ENCODE measurements around the gene PLCH1. TPM values are rescaled to one million over a fixed set of nuclear protein-coding genes. Genes with fewer than 3 reads are reported as not detected.

The PLCH1 gene
- total RNA-seq, 5 donors from 2014 or later (not counting 1 experiment from before 2014, with no cell fraction given) = 0.06 to 0.12 (median 0.09) TPM; not detected in 1

DNA sequence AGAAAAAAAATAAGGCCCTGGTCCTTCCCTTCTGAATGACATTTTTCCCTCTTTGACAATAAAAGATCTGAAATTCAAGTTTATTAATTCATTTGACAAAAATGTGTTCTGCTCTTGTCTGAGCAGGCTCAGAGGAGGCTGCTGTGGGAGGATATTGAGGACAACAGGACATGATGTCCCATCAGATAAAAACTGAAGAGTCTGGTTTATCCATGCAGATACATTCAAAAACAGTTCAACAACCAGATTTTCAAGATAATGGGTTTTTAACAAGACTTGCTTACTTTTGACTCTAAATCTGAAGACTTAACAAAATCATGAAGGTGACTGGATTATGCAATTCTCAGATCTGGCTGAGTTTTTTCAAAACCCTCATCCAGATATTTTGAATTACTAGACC is 414.5 kb downstream of the PLCH1 start:
- DNase-seq (no peak), ATAC-seq (replicated peaks in 1 of 4) (no peak)
- POLR2A ChIA-PET = no interaction called here
- H3K27ac Mint-ChIP-seq = no peak overlapping the region
- H3K9me3 ChIP-seq = no peaks in the 10 kb centered on the region
- CTCF ChIA-PET = no interaction called here
- H3K9me3 Mint-ChIP-seq = no peaks in the 10 kb centered on the region
- H3K27me3 ChIP-seq (replicated peaks in 1 of 2; ENCODE audit: control insufficient read depth in 2 of 2, extremely low read depth in 1 of 2, insufficient read depth in 2 of 2, low read length in 1 of 2) = no peaks in the 10 kb centered on the region
- no peaks in the 10 kb centered on the region for H3K36me3 Mint-ChIP-seq
- peaks cover 3 to 14% (median 11%) of the 10 kb centered on the region in 3 donors for H3K4me1 Mint-ChIP-seq
- H3K4me3 Mint-ChIP-seq = no peak overlapping the region
- H3K27ac ChIP-seq (ENCODE audit: low read length) = no peak overlapping the region
- no peaks in the 10 kb centered on the region for H3K27me3 Mint-ChIP-seq
- no peak overlapping the region for H3K4me3 ChIP-seq (ENCODE audit: control insufficient read depth in 1 of 2, extremely low read depth in 1 of 2, low read length in 1 of 2)
- H3K36me3 ChIP-seq (ENCODE audit: control insufficient read depth in 2 of 2, extremely low read depth in 1 of 2, insufficient read depth in 1 of 2, low read length in 1 of 2) = no peaks in the 10 kb centered on the region
- peaks cover 0 to 2% of the 10 kb centered on the region in 2 experiments for H3K4me1 ChIP-seq (ENCODE audit: control insufficient read depth in 1 of 2, extremely low read depth in 1 of 2, insufficient read depth in 2 of 2, low read length in 2 of 2)

DNA sequence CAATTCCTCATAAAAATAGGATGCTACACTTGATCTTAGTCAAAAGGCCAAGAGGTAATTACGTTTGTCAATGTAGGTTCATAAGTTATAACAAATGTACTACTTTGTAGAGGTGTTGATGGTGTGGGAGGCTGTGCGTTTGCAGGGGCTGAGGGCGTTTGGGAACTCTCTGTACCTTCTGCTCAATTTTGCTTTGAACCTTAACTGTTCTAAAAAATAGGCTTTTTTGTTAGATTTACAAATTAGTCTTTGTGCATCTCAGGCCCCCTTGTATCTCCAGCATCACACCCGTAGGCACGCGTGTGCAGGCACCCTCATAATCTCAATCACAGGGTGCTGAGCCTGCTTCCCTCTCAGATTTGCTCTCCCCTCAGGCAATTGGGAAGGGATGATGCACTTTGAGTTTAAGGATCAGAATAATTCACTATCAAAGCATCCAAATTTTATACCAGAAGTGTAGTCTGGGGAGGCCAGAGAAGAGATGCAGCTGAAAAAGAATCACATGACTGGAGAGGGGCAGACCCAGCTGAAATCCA is 415.3 kb downstream of the PLCH1 start:
- no peaks in the 10 kb centered on the region for H3K27me3 Mint-ChIP-seq
- Histone ChIP-seq H3K4me1 (ENCODE audit: control insufficient read depth in 1 of 2, extremely low read depth in 1 of 2, insufficient read depth in 2 of 2, low read length in 2 of 2) (no peaks in the 10 kb centered on the region), H3K36me3 (ENCODE audit: control insufficient read depth in 2 of 2, extremely low read depth in 1 of 2, insufficient read depth in 1 of 2, low read length in 1 of 2) (no peaks in the 10 kb centered on the region), H3K27ac (ENCODE audit: low read length) (no peak overlapping the region), H3K27me3 (replicated peaks in 1 of 2; ENCODE audit: control insufficient read depth in 2 of 2, extremely low read depth in 1 of 2, insufficient read depth in 2 of 2, low read length in 1 of 2) (no peaks in the 10 kb centered on the region), H3K9me3 (no peaks in the 10 kb centered on the region), H3K4me3 (ENCODE audit: control insufficient read depth in 1 of 2, extremely low read depth in 1 of 2, low read length in 1 of 2) (no peak overlapping the region)
- H3K9me3 Mint-ChIP-seq = no peaks in the 10 kb centered on the region
- no peak for DNase-seq
- no peak overlapping the region for H3K27ac Mint-ChIP-seq
- no peak for ATAC-seq (replicated peaks in 1 of 4)
- no peak overlapping the region for H3K4me3 Mint-ChIP-seq
- POLR2A ChIA-PET = no interaction called here
- CTCF ChIA-PET = no interaction called here
- 55% methylated on average over 2 of the region's 6 CpGs for WGBS (ENCODE audit: insufficient coverage)
- H3K4me1 Mint-ChIP-seq = peaks cover 0 to 7% (median 3%) of the 10 kb centered on the region in 3 donors
- no peaks in the 10 kb centered on the region for H3K36me3 Mint-ChIP-seq

DNA sequence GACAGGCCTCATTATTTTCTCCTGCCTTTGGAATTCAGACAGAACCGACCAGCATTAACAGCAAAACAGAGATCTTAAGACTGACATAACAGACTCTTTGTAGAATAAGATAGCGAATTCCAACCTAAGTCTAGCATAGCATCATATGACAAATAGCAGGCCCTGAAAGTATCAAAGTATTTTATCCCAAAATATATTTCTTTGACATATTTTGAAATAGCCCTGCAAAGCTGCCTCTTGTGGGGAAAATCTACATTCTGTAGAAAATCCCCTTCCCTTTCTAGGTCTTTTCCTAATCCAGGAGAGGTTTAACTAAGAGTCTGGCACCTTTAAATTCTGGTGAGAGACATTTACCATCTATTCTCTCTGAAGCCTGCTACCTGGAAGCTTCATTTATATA is 417.0 kb downstream of the PLCH1 start:
- no peak overlapping the region for H3K4me3 Mint-ChIP-seq

DNA sequence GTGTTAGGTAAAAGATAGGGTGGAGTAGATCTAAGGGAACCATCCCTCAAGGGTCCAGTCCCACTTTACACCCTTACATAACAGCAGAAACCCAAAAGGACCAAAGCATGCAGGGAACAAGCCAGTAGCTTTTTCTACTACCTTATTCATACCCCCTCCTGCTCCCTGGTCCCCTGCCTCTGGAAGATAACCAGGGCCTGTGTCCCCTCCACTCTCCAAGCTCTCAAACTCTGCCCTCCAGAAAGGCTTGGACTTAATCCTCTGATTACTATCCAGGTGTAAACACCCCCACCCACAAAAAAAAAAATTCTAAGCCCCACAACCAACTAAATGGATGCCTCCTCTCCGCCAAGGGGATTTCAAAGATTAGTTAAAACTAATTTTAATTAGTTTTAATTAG is 417.4 kb downstream of the PLCH1 start:
- no peak for ATAC-seq (replicated peaks in 1 of 4)
- H3K27ac ChIP-seq (ENCODE audit: low read length) = no peak overlapping the region
- ChIA-PET POLR2A (interaction anchor here in 1 of 2 donors (0.7 kb wide), 1 partner anchor 9 kb away, joined by 4 read pairs; no protein-coding TSS in a partner anchor), CTCF (no interaction called here)
- no CpG with 5 or more reads among the region's 1 CpG for WGBS (ENCODE audit: insufficient coverage)
- H3K9me3 ChIP-seq = no peaks in the 10 kb centered on the region
- no peak overlapping the region for H3K4me3 Mint-ChIP-seq
- H3K4me1 ChIP-seq (ENCODE audit: control insufficient read depth in 1 of 2, extremely low read depth in 1 of 2, insufficient read depth in 2 of 2, low read length in 2 of 2) = no peaks in the 10 kb centered on the region
- no peak for DNase-seq
- no peak overlapping the region for H3K27ac Mint-ChIP-seq
- no peaks in the 10 kb centered on the region for H3K36me3 Mint-ChIP-seq
- no peaks in the 10 kb centered on the region for H3K36me3 ChIP-seq (ENCODE audit: control insufficient read depth in 2 of 2, extremely low read depth in 1 of 2, insufficient read depth in 1 of 2, low read length in 1 of 2)
- H3K4me3 ChIP-seq (ENCODE audit: control insufficient read depth in 1 of 2, extremely low read depth in 1 of 2, low read length in 1 of 2) = no peak overlapping the region
- H3K9me3 Mint-ChIP-seq = no peaks in the 10 kb centered on the region
- H3K4me1 Mint-ChIP-seq = no peaks in the 10 kb centered on the region
- H3K27me3 Mint-ChIP-seq = no peaks in the 10 kb centered on the region
- no peaks in the 10 kb centered on the region for H3K27me3 ChIP-seq (replicated peaks in 1 of 2; ENCODE audit: control insufficient read depth in 2 of 2, extremely low read depth in 1 of 2, insufficient read depth in 2 of 2, low read length in 1 of 2)

More for the DNA sequence above, 417.0 kb downstream of the PLCH1 start:
- no peaks in the 10 kb centered on the region for H3K36me3 Mint-ChIP-seq
- no peaks in the 10 kb centered on the region for H3K36me3 ChIP-seq (ENCODE audit: control insufficient read depth in 2 of 2, extremely low read depth in 1 of 2, insufficient read depth in 1 of 2, low read length in 1 of 2)
- no peaks in the 10 kb centered on the region for H3K4me1 Mint-ChIP-seq
- POLR2A ChIA-PET = interaction anchor here in 1 of 2 donors (0.7 kb wide), 1 partner anchor 9 kb away, joined by 4 read pairs; no protein-coding TSS in a partner anchor
- no CpG with 5 or more reads among the region's 2 CpGs for WGBS (ENCODE audit: insufficient coverage)
- no peak overlapping the region for H3K4me3 ChIP-seq (ENCODE audit: control insufficient read depth in 1 of 2, extremely low read depth in 1 of 2, low read length in 1 of 2)
- H3K27me3 ChIP-seq (replicated peaks in 1 of 2; ENCODE audit: control insufficient read depth in 2 of 2, extremely low read depth in 1 of 2, insufficient read depth in 2 of 2, low read length in 1 of 2) = no peaks in the 10 kb centered on the region
- ATAC-seq (replicated peaks in 1 of 4) (no peak), DNase-seq (no peak)
- H3K27ac Mint-ChIP-seq = no peak overlapping the region
- H3K27me3 Mint-ChIP-seq = no peaks in the 10 kb centered on the region
- no peaks in the 10 kb centered on the region for H3K9me3 Mint-ChIP-seq
- H3K4me1 ChIP-seq (ENCODE audit: control insufficient read depth in 1 of 2, extremely low read depth in 1 of 2, insufficient read depth in 2 of 2, low read length in 2 of 2) = no peaks in the 10 kb centered on the region
- H3K9me3 ChIP-seq = no peaks in the 10 kb centered on the region
- no peak overlapping the region for H3K27ac ChIP-seq (ENCODE audit: low read length)
- CTCF ChIA-PET = no interaction called here

DNA sequence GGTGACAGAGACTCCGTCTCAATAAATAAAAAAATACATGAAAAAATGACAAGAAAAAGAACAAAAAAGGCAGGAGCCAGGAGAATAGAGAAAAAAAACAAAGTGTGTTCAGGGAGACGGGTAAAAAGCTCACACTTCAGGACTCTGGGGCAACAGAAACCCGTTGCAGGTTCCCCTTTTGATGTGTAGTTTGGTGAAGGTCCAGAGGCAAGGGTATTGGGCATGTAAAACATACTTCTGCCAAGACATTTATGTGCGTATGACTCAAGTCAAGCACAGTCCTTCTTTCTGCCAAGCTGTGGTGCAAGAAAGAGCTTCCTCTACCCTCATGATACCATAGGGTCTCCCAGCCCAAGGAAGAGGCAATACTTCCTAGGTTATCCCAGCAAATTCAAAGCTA is 418.0 kb downstream of the PLCH1 start:
- H3K27me3 ChIP-seq (replicated peaks in 1 of 2; ENCODE audit: control insufficient read depth in 2 of 2, extremely low read depth in 1 of 2, insufficient read depth in 2 of 2, low read length in 1 of 2) = no peaks in the 10 kb centered on the region
- DNase-seq = no peak
- CTCF ChIA-PET = no interaction called here
- H3K36me3 ChIP-seq (ENCODE audit: control insufficient read depth in 2 of 2, extremely low read depth in 1 of 2, insufficient read depth in 1 of 2, low read length in 1 of 2) = no peaks in the 10 kb centered on the region
- no peaks in the 10 kb centered on the region for H3K4me1 Mint-ChIP-seq
- H3K27ac Mint-ChIP-seq = no peak overlapping the region
- no peak for ATAC-seq (replicated peaks in 1 of 4)
- no peaks in the 10 kb centered on the region for H3K4me1 ChIP-seq (ENCODE audit: control insufficient read depth in 1 of 2, extremely low read depth in 1 of 2, insufficient read depth in 2 of 2, low read length in 2 of 2)
- POLR2A ChIA-PET = interaction anchor here in 1 of 2 donors (0.7 kb wide), 1 partner anchor 8 kb away, joined by 4 read pairs; no protein-coding TSS in a partner anchor
- no peaks in the 10 kb centered on the region for H3K36me3 Mint-ChIP-seq
- H3K27me3 Mint-ChIP-seq = no peaks in the 10 kb centered on the region
- H3K4me3 ChIP-seq (ENCODE audit: control insufficient read depth in 1 of 2, extremely low read depth in 1 of 2, low read length in 1 of 2) = no peak overlapping the region
- H3K27ac ChIP-seq (ENCODE audit: low read length) = no peak overlapping the region
- H3K9me3 Mint-ChIP-seq = no peaks in the 10 kb centered on the region
- WGBS (ENCODE audit: insufficient coverage) = 45% methylated on average over 2 of the region's 4 CpGs
- no peaks in the 10 kb centered on the region for H3K9me3 ChIP-seq
- no peak overlapping the region for H3K4me3 Mint-ChIP-seq

GRCh38 chr3:155326244-155326643 is 418.6 kb downstream of the PLCH1 start:
- Histone ChIP-seq H3K4me1 (ENCODE audit: control insufficient read depth in 1 of 2, extremely low read depth in 1 of 2, insufficient read depth in 2 of 2, low read length in 2 of 2) (no peaks in the 10 kb centered on the region), H3K4me3 (ENCODE audit: control insufficient read depth in 1 of 2, extremely low read depth in 1 of 2, low read length in 1 of 2) (no peak overlapping the region), H3K36me3 (ENCODE audit: control insufficient read depth in 2 of 2, extremely low read depth in 1 of 2, insufficient read depth in 1 of 2, low read length in 1 of 2) (no peaks in the 10 kb centered on the region), H3K27me3 (replicated peaks in 1 of 2; ENCODE audit: control insufficient read depth in 2 of 2, extremely low read depth in 1 of 2, insufficient read depth in 2 of 2, low read length in 1 of 2) (no peaks in the 10 kb centered on the region), H3K9me3 (no peaks in the 10 kb centered on the region), H3K27ac (ENCODE audit: low read length) (no peak overlapping the region)
- no peak overlapping the region for H3K4me3 Mint-ChIP-seq
- POLR2A ChIA-PET = no interaction called here
- CTCF ChIA-PET = no interaction called here
- H3K36me3 Mint-ChIP-seq = no peaks in the 10 kb centered on the region
- H3K27ac Mint-ChIP-seq = no peak overlapping the region
- DNase-seq = no peak
- H3K27me3 Mint-ChIP-seq = no peaks in the 10 kb centered on the region
- WGBS (ENCODE audit: insufficient coverage) = 69% methylated on average over 3 of the region's 5 CpGs
- no peaks in the 10 kb centered on the region for H3K9me3 Mint-ChIP-seq
- no peak for ATAC-seq (replicated peaks in 1 of 4)
- H3K4me1 Mint-ChIP-seq = no peaks in the 10 kb centered on the region
